HFFc6 (cell line): ENCODE measurements around the gene CENPP. TPM values are rescaled to one million over a fixed set of nuclear protein-coding genes. Genes with fewer than 3 reads are reported as not detected.
"Not testable (repeated sequence)": the region's sequence is repeated elsewhere in the genome, so short reads cannot be mapped to it uniquely, and the experiment has no call there.

Experiments used
- DNase-seq: peaks from one replicate; pipeline ENCODE4 v3.0.0-alpha.2; 2018
- H3K27ac Mint-ChIP-seq: 2 replicates; pipeline ENCODE4 v1.8.0; 2020; ENCODE audit warnings: mild to moderate bottlenecking, mixed read lengths
- H3K27me3 Mint-ChIP-seq: 2 replicates; pipeline ENCODE4 v1.8.0; 2021; ENCODE audit warnings: mild to moderate bottlenecking, moderate library complexity, mixed read lengths; ENCODE audit not compliant: insufficient read depth
- H3K36me3 Mint-ChIP-seq: 2 replicates; pipeline ENCODE4 v1.8.0; 2021; ENCODE audit warnings: low read depth, mixed read lengths
- H3K4me1 Mint-ChIP-seq: 2 replicates; pipeline ENCODE4 v1.8.0; 2020; ENCODE audit warnings: low read depth, mixed read lengths
- H3K4me3 Mint-ChIP-seq: 2 replicates; pipeline ENCODE4 v1.8.0; 2020; ENCODE audit warnings: mild to moderate bottlenecking, moderate library complexity, mixed read lengths
- H3K9me3 Mint-ChIP-seq: 2 replicates; pipeline ENCODE4 v1.8.0; 2020; ENCODE audit warnings: mild to moderate bottlenecking, mixed read lengths
- CTCF ChIP-seq: fragments of 200-600 bp; sonication (generic); IDR thresholded peaks from 2 replicates; pipeline ENCODE4 v1.5.0; 2021; ENCODE audit warnings: antibody characterized with exemption, mild to moderate bottlenecking
- total RNA-seq, 6 experiments: library from RNA; stranded (reverse); fragmentation: NEBNext Ultra II Directional; extraction: Animal tissue kit (Norgen Biotek cat#: 25700); gene quantifications; 2 replicates in 1 of 6; 3 replicates in 5 of 6; pipeline ENCODE4 v1.2.3, GENCODE V29; 2021

Gene CENPP
- total RNA-seq, 6 experiments from 2014 or later = 3.0 to 7.0 (median 6.0) TPM

GRCh38 chr9:92406477-92406876 is 80.7 kb downstream of the CENPP start:
- Mint-ChIP-seq H3K27ac (no peak overlapping the region), H3K4me1 (peaks cover 29% of the 10 kb centered on the region), H3K27me3 (no peaks in the 10 kb centered on the region), H3K4me3 (no peak overlapping the region), H3K9me3 (no peaks in the 10 kb centered on the region), H3K36me3 (no peaks in the 10 kb centered on the region)
- no peak for DNase-seq
- TF ChIP-seq CTCF = no peak

- no peak overlapping the region for H3K4me3 Mint-ChIP-seq
- no peaks in the 10 kb centered on the region for H3K36me3 Mint-ChIP-seq
- H3K9me3 Mint-ChIP-seq = no peaks in the 10 kb centered on the region
- peaks cover 29% of the 10 kb centered on the region for H3K4me1 Mint-ChIP-seq
- H3K27me3 Mint-ChIP-seq = no peaks in the 10 kb centered on the region
- TF ChIP-seq CTCF = no peak
- H3K27ac Mint-ChIP-seq = no peak overlapping the region
- no peak for DNase-seq
These were observed 82.1 kb downstream of the CENPP start for GRCh38 chr9:92407818-92408217.

GRCh38 chr9:92408747-92409478 is 83.2 kb downstream of the CENPP start:
- Mint-ChIP-seq H3K36me3 (no peaks in the 10 kb centered on the region), H3K27ac (no peak overlapping the region), H3K4me1 (peaks cover 29% of the 10 kb centered on the region), H3K27me3 (no peaks in the 10 kb centered on the region), H3K9me3 (no peaks in the 10 kb centered on the region), H3K4me3 (no peak overlapping the region)
- DNase-seq = no peak
- no peak for TF ChIP-seq CTCF

GRCh38 chr9:92411157-92411556 is 85.4 kb downstream of the CENPP start:
- not testable (repeated sequence) for H3K4me3 Mint-ChIP-seq, H3K27me3 Mint-ChIP-seq, H3K9me3 Mint-ChIP-seq, H3K36me3 Mint-ChIP-seq, H3K27ac Mint-ChIP-seq, DNase-seq
- peaks cover 20% of the 10 kb centered on the region for H3K4me1 Mint-ChIP-seq

DNA sequence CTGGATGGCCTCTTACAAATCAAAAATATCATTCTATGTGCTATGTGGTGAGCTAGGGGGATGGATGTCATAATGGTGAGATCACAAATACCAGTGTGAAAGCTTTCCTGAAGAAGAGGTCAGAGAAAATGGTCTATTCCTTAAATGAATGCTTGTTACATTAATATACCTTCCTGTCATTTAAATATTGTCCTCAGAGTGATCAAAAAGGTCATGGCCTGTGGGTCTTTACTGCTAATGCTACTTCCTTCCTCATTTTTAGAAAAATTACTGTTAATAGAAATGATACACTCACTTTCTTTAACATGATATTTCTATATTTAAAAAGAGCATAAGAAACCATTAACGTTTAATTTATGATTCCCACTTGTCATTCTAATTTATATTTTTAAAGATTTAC is 88.8 kb downstream of the CENPP start:
- H3K9me3 Mint-ChIP-seq = no peaks in the 10 kb centered on the region
- H3K27me3 Mint-ChIP-seq = no peaks in the 10 kb centered on the region
- H3K4me1 Mint-ChIP-seq = peaks cover 19% of the 10 kb centered on the region
- no peak overlapping the region for H3K27ac Mint-ChIP-seq
- no peak for TF ChIP-seq CTCF
- H3K4me3 Mint-ChIP-seq = no peak overlapping the region
- H3K36me3 Mint-ChIP-seq = no peaks in the 10 kb centered on the region
- DNase-seq = no peak

- peaks cover 33% of the 10 kb centered on the region for H3K4me1 Mint-ChIP-seq
- DNase-seq = no peak
- H3K4me3 Mint-ChIP-seq = no peak overlapping the region
- H3K27me3 Mint-ChIP-seq = no peaks in the 10 kb centered on the region
- H3K27ac Mint-ChIP-seq = no peak overlapping the region
- H3K36me3 Mint-ChIP-seq = no peaks in the 10 kb centered on the region
- H3K9me3 Mint-ChIP-seq = no peaks in the 10 kb centered on the region
- no peak for TF ChIP-seq CTCF
These were observed 97.0 kb downstream of the CENPP start for GRCh38 chr9:92422611-92423338.
